Loucy (cell line): ENCODE data around the gene NDRG2.

Experiments used
- H2AFZ ChIP-seq: fragments of 200-600 bp; sonication (generic); 2 replicates; pipeline ENCODE4 v1.6.0; 2016; ENCODE audit warnings: antibody characterized with exemption, mild to moderate bottlenecking, low read length, moderate library complexity
- H3F3A ChIP-seq: fragments of 200-600 bp; 2 replicates; pipeline ENCODE4 v1.6.0; 2016; ENCODE audit warnings: antibody characterized with exemption, low read depth, mild to moderate bottlenecking
- H3K27me3 ChIP-seq: fragments of 200-600 bp; sonication (generic); 2 replicates; pipeline ENCODE4 v1.6.1; 2014; ENCODE audit warnings: low read length, mild to moderate bottlenecking; ENCODE audit not compliant: insufficient read depth, poor library complexity, severe bottlenecking
- H3K36me3 ChIP-seq: fragments of 200-600 bp; sonication (generic); 2 replicates; pipeline ENCODE4 v1.6.1; 2016; ENCODE audit warnings: low read length; ENCODE audit not compliant: insufficient read depth
- H3K4me1 ChIP-seq: fragments of 200-600 bp; sonication (generic); 2 replicates; pipeline ENCODE4 v1.5.1; 2014; ENCODE audit warnings: low read length, mild to moderate bottlenecking; ENCODE audit not compliant: insufficient read depth, poor library complexity, severe bottlenecking
- H3K4me2 ChIP-seq: fragments of 200-600 bp; sonication (generic); 2 replicates; pipeline ENCODE4 v1.6.0; 2014; ENCODE audit warnings: antibody characterized with exemption, low read length, low read depth, mild to moderate bottlenecking; ENCODE audit not compliant: poor library complexity, severe bottlenecking
- H3K4me3 ChIP-seq: fragments of 200-600 bp; sonication (generic); 2 replicates; pipeline ENCODE4 v1.5.1; 2014; ENCODE audit warnings: low read length, mild to moderate bottlenecking, mixed read lengths; ENCODE audit not compliant: poor library complexity, severe bottlenecking
- H3K79me2 ChIP-seq: fragments of 200-600 bp; sonication (generic); 2 replicates; pipeline ENCODE4 v1.6.1; 2014; ENCODE audit warnings: low read length; ENCODE audit not compliant: insufficient read depth
- H3K9ac ChIP-seq: fragments of 200-600 bp; sonication (generic); 2 replicates; pipeline ENCODE4 v1.6.0; 2014; ENCODE audit warnings: mild to moderate bottlenecking, low read depth, low read length, moderate library complexity; ENCODE audit not compliant: poor library complexity, severe bottlenecking
- H3K9me2 ChIP-seq: fragments of 200-600 bp; sonication (generic); replicated peaks from 2 replicates; pipeline ENCODE4 v1.6.1; 2016; ENCODE audit warnings: low read depth, low read length, mixed read lengths
- H3K9me3 ChIP-seq: fragments of 200-600 bp; sonication (generic); 2 replicates; pipeline ENCODE4 v1.6.1; 2014; ENCODE audit warnings: mild to moderate bottlenecking, antibody characterized with exemption, low read length, low read depth; ENCODE audit not compliant: insufficient read depth
- H4K20me1 ChIP-seq: fragments of 200-600 bp; sonication (generic); 2 replicates; pipeline ENCODE4 v1.6.0; 2014; ENCODE audit warnings: antibody characterized with exemption, low read length, mild to moderate bottlenecking; ENCODE audit not compliant: insufficient read depth, poor library complexity, severe bottlenecking
- CTCF ChIP-seq: fragments of 200-600 bp; sonication (generic); conservative IDR thresholded peaks from 2 replicates; pipeline ENCODE4 v1.5.1; 2014; ENCODE audit warnings: mild to moderate bottlenecking, antibody characterized with exemption, low read length
- EZH2phosphoT487 ChIP-seq: fragments of 200-600 bp; IDR thresholded peaks from 2 replicates; pipeline ENCODE4 v1.6.1; 2018; ENCODE audit warnings: antibody characterized with exemption, mild to moderate bottlenecking, moderate library complexity, borderline replicate concordance

Gene NDRG2

GRCh38 chr14:21047378-21047781 is 22.5 kb upstream of the NDRG2 start:
- no peak overlapping the region for H3K4me3 ChIP-seq
- H3K9ac ChIP-seq, result no peak overlapping the region
- no peak overlapping the region for H3K4me2 ChIP-seq
- no peaks in the 10 kb centered on the region for H3K36me3 ChIP-seq
- no peaks in the 10 kb centered on the region for H3K9me2 ChIP-seq
- no peaks in the 10 kb centered on the region for H3K9me3 ChIP-seq
- H3K27me3 ChIP-seq, result no peaks in the 10 kb centered on the region
- H4K20me1 ChIP-seq, result no peaks in the 10 kb centered on the region
- H2AFZ ChIP-seq, result no peak overlapping the region
- H3K4me1 ChIP-seq, result peaks cover 33% of the 10 kb centered on the region
- no peaks in the 10 kb centered on the region for H3F3A ChIP-seq
- no peak for TF ChIP-seq CTCF
- TF ChIP-seq EZH2phosphoT487, result no peak
- no peaks in the 10 kb centered on the region for H3K79me2 ChIP-seq

- H3K27me3 ChIP-seq, result no peaks in the 10 kb centered on the region
- H3K9me3 ChIP-seq, result no peaks in the 10 kb centered on the region
- H3K4me1 ChIP-seq, result peaks cover 34% of the 10 kb centered on the region
- peak overlapping the region; percentile 66 for H3K4me2 ChIP-seq
- H3K9me2 ChIP-seq, result no peaks in the 10 kb centered on the region
- H2AFZ ChIP-seq, result peak overlapping the region; percentile 19; the same call in 1 of the 2 replicates
- no peaks in the 10 kb centered on the region for H3F3A ChIP-seq
- no peaks in the 10 kb centered on the region for H3K79me2 ChIP-seq
- no peaks in the 10 kb centered on the region for H4K20me1 ChIP-seq
- peak overlapping the region; percentile 45 for H3K4me3 ChIP-seq
- no peaks in the 10 kb centered on the region for H3K36me3 ChIP-seq
- TF ChIP-seq EZH2phosphoT487, result no peak
- TF ChIP-seq CTCF, result no peak
- H3K9ac ChIP-seq, result peak overlapping the region; percentile 49
Observed at GRCh38 chr14:21043974-21044618, 19.2 kb upstream of the NDRG2 start.

- H3K9me3 ChIP-seq, result no peaks in the 10 kb centered on the region
- H3K4me2 ChIP-seq, result peak overlapping the region; percentile 66
- no peaks in the 10 kb centered on the region for H3K36me3 ChIP-seq
- no peaks in the 10 kb centered on the region for H3F3A ChIP-seq
- H3K4me3 ChIP-seq, result peak overlapping the region; percentile 45
- TF ChIP-seq EZH2phosphoT487, result no peak
- H3K79me2 ChIP-seq, result no peaks in the 10 kb centered on the region
- peak overlapping the region; percentile 49 for H3K9ac ChIP-seq
- H3K4me1 ChIP-seq, result peaks cover 34% of the 10 kb centered on the region
- no peaks in the 10 kb centered on the region for H3K9me2 ChIP-seq
- no peaks in the 10 kb centered on the region for H4K20me1 ChIP-seq
- no peaks in the 10 kb centered on the region for H3K27me3 ChIP-seq
- no peak overlapping the region for H2AFZ ChIP-seq
Observed at GRCh38 chr14:21043387-21043973, 18.6 kb upstream of the NDRG2 start.
